NCI-H524 (cell line): Measurements from ENCODE around the gene RND3.

Experiments
- DNase-seq, 2 experiments: peaks; one replicate each; lab custom pipeline; 2025; lab: John Stamatoyannopoulos, UW

Gene RND3

DNA sequence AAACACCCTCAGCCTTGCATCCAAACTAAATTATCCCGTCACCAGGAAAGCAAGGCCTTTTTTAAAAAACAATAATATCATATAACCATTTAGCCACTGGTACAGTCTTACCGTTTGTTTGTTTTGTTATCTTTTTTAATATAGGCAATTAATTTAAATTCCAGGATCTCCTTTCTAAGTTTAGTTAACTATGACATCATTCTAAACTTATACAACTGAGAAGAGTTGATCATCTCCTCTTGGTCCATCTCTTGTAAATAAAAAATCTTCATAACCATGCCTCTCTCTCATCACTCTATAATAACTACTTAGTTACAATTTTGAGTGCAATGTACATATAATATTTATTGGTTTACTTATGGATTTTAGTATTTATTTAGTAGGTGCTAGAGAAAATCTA is 46.2 kb downstream of the RND3 start:
- no peak for DNase-seq

DNA sequence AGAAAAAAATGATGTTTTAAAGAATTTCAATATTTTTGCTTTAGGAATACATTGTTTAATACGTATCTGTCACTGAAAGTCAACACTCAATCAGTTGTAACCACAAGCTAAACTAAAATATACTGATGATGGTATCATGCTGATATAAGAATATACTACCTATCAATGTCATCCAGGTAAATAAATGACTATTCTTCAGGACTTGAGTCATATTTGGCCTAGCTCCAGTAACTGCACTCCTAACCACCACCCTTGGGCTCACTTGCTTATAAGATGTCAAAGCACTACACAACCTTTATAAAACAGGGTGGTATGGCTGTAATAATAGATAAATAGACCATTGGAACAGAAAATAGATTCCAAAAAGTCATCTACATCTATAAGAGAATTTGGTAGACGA is 48.8 kb downstream of the RND3 start:
- no peak for DNase-seq

DNA sequence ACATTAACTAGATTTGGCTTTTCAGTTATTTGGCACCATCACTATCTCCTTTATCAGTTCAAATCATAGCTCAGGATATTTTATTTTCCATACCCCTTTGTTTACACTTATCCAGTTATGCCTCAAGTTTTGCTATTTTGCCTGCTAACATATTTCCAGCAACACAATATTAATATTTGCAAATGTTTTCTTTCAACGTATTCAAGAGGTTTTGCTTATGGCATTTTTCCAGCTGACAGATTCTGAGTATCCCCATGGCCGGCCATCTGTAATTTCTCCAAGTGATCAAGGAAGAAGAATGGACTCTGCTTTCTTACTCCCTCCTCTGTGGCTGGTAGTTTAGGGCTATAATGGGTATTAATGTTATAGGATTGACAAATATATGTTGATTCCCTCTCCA is 49.4 kb downstream of the RND3 start:
- no peak for DNase-seq

DNA sequence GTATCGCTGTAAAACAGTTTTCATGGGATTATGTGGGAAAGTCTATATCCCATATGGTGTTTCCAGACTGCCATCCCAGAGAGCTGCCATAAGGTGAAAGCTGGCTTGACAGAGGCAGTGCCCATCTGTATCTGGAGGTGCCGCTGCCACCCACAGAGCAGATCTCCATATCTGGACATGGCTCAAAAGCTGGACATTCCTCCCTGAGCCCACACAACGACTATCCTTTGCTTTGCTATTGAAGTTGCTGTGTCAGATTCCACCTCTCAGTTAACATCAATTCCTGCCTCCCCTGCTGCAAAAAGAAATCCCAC is 55.2 kb downstream of the RND3 start:
- peak; percentile 60 to 86 for DNase-seq

DNA sequence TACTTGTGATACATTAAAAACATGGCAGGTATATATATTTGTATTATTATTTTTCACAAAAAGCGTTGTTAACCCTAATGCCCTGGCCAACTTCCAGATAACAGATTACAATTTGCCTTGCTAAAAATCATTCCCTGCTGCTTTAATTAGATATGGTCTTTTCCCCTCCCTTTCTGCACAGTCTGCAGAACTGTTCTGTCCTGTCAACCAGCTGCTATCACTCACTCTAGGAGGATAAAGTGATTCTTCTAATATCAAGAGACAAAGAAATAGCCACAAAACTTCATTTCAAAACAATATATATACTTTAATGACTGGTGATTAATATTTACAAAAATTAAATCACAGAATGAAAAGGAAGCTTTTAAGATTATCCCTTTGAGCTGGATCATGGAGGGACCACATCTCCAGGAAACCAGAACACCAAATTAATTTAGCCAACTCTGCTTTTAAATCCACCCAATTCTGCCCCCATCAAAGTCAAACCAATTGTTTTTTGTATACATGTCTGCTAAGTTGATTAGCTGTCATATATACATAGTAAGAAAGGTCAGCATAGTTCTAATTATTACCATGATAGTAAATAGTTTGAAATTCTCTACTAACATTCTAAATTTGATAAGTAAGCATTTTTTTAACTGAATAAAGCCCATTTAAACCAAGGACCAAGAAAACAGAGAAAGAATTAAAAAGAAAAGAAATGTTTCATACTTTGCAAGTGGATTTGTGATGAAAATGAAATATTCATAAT is 55.7 kb downstream of the RND3 start:
- DNase-seq, result peak; percentile 21 to 62

DNA sequence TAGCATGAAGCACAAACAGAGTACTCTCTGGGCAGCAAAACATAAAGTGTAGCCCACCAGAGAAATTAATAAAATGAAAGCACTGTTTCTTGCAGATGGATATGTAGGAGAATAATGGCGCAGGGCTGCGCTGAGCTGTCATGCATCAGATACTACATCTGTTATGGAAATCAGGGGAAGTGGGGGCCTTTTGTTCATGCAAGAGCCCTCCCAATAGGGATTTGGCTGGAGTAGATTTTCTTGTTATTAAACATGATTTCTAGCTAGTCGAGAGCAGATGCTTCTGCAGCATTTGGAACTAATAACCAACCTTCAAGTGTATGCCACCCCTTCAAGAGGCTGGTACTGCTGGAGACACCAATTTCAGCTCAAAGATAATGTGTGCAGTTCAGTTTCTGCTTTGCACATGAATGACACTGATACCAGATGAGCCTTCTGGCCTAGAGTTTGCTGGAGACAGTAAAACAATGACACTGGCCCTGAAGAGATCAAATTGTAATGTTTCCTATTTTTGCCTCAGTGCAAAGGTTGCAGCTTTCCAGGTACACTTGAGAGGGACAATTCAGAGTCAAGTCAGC is 58.0 kb downstream of the RND3 start:
- peak; percentile 94 to 98 for DNase-seq

DNA sequence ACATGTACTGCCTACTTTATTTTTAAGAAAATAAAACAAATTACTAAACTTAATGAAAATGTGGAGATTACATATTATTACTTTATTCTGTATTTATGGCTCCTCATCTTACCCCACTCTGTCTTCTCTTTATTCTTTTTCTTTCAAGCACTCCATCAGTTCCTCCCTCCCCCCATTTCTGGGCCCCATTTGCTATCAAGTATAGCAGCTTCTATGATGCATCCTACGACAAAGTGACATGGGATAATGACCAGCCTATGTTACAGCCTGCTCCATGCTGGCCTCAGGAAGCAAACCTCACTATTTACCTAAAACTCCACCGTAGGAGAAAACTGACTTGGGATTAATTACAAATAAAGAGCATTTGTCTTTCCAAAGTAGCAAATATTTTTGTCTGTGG is 58.8 kb downstream of the RND3 start:
- peak; percentile 33 to 57 for DNase-seq

DNA sequence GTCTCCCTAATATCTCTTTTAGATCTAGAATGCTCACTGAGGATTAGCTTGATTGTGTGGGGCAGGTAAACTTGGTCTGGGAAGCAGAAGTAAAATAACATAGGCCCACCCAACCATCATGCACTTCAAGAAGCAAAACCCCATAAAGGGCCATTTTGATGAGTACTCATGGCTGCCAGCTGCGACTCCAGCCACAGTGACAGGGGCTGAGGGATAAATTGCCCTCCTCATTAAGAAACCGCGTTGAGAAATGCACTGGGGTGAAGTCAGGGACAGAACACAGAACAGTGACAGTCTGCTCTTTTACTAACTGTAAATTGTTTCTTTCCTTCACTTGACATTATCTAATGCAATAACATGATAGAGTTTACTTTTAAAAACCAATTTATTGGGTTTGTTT is 60.2 kb downstream of the RND3 start:
- peak; percentile 68 to 77 for DNase-seq

DNA sequence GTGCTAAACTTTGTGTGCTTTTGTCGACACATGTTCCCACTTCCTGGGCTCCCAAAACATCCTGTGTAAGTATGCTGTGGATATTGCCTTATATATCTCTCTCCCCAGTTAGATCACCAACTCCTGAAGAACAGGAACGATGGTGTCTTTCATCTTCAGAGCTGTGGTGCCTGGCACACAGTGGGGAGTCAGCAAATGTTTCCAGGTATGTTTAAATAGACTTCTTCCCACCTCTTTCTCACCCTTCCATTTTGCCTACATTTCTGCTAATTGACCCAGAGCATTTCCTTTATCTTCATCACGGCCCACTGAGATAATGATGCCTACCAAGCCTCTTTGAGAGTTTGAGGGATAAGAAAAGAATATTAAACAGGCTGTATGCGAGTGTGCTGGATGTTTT is 60.7 kb downstream of the RND3 start:
- no peak for DNase-seq

DNA sequence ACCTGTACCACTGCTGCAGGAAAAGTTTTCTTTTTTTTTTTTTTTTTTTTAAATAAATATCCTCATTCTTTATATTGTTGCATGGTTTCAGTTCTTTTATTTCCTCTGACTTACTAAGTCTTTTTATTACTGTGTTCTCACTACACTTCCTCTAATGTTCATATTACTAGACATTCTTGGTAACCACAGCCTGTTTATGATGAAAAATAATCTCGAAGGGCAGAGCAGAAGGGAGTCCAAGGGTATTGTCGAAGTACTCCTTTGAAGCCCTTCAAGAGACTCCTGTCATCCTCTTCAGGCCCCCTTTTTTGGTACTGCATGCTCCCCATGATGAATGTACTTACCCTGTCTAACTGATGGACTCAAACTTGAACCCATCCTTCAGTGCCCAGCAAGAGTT is 61.2 kb downstream of the RND3 start:
- DNase-seq, result no peak

DNA sequence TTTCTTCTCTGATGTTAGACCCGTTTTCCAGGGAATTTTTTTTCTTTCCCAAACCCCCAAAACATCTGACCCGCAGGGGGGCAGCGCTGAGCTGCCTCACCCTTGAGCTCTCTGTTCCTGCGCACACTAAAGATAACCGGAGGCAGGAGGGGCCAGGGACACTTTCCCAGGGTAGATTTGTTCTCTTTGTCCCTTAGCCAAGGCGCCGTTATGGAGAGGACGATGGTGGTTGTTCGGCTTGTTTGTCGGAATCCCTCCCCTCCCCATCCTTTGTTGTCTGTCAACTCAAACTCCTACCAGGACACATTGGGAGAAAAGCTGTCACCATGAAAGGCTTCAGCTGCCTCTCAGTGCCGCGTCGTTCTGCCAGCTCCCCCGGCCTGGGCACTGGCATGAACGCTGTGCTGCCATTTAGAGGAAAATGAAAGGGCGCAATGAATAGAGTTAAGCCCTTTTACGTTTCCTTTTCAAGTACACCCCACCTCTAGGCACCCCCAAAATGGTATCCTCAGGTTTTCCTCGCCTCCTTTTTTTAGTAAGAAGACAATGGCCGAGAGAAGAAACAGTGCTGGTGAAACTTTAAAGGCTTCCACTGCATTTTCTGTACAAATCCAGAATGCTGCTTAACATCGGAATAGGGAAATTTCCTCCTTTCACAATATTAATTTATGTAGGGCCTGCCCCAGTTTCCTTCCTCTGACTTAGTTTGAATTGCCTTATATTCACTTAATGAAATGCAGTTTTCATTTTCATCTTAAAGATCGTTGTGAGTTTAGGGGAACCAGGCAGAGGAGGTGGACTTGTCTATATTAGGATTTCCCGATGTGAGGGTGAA is 62.1 kb downstream of the RND3 start:
- DNase-seq, result peak in 1 of 2 experiments; percentile 23

DNA sequence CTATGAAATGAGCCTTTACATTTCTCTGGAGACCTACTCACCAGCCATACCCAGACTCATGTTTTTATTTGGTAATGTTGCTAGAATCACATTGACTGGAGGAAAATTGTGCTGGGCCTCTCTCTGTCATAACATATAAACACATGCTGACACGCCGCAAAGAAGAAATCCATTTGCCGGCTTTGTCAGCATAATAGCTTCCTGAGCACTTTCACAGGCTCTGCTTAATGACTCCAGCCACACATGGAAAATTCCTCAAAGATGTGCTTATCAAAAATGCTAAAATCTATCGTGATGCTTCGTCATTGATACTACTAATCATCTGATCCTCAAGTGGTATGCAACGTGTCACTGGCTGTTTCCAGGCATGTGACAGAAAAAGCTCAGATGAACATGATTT is 63.1 kb downstream of the RND3 start:
- DNase-seq, result no peak

DNA sequence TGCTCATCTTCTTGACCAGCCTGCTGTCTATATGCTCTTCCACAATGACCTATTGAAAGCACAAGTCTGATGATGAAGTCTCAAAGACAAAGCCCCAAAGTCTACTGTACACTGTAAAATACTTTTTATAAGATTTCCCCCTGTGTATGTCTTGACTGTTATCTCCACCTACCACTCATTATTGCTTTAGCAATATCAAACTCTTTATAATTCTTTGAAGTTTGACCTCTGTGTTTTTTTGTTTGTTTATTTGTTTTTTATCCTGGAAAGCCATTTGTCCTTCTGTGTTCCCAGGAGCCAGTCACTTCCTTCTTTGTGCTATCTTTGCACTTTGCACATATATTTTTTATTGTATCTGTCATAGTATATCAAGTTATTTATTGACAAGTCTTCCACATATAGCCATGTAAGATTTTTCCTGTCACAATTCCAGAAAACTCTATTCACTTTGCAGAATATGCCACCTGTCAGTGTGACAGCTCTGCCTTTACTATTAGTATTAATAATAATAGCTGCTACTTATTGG is 66.3 kb downstream of the RND3 start:
- no peak for DNase-seq

DNA sequence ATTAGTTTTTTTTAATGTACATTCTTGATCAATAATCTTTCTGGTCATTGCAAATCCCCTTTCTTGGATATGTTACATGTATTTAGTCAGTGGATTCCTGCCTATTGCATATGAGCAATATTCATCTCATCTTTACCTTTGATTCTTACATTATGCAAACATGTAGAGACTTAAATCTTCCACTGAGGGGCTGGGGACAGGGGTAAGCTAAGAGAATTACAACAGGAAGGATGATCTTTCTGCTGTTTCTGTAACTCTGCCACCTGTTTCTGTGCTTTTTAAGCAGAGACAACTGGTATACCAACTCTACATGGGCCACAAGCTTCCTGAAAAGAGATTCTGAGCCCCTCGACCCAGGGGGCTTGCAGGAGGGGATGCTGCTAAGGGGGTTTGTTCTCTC is 68.6 kb downstream of the RND3 start:
- no peak for DNase-seq
